ENCODE measurements around the gene IL22RA2. TPM values are rescaled to one million over a fixed set of nuclear protein-coding genes. Genes with fewer than 3 reads are reported as not detected.
"Not testable (repeated sequence)": the region's sequence is repeated elsewhere in the genome, so short reads cannot be mapped to it uniquely, and the experiment has no call there.

IL22RA2 gene
- total RNA-seq, 1 donor from 2014 or later = not detected

GRCh38 chr6:137112067-137112355, 61.4 kb downstream of the IL22RA2 start:
- Mint-ChIP-seq H3K4me1 (ENCODE audit: unreplicated experiment) (no peaks in the 10 kb centered on the region), H3K4me3 (ENCODE audit: unreplicated experiment) (no peak overlapping the region), H3K36me3 (ENCODE audit: low read depth, unreplicated experiment) (peaks cover 3% of the 10 kb centered on the region), H3K9me3 (ENCODE audit: unreplicated experiment) (peaks cover 6% of the 10 kb centered on the region), H3K27me3 (ENCODE audit: unreplicated experiment) (peaks cover 1% of the 10 kb centered on the region), H3K27ac (ENCODE audit: unreplicated experiment) (no peak overlapping the region)
- no peak for TF ChIP-seq CTCF (IDR thresholded peaks at IDR 0.05; ENCODE audit: unreplicated experiment)
- DNase-seq (ENCODE audit: low spot score) = no peak

GRCh38 chr6:137111296-137112066, 62.0 kb downstream of the IL22RA2 start:
- no peak overlapping the region for H3K4me3 Mint-ChIP-seq (ENCODE audit: unreplicated experiment)
- H3K36me3 Mint-ChIP-seq (ENCODE audit: low read depth, unreplicated experiment) = peaks cover 3% of the 10 kb centered on the region
- H3K27ac Mint-ChIP-seq (ENCODE audit: unreplicated experiment) = no peak overlapping the region
- no peaks in the 10 kb centered on the region for H3K4me1 Mint-ChIP-seq (ENCODE audit: unreplicated experiment)
- DNase-seq (ENCODE audit: low spot score) = no peak
- no peak for TF ChIP-seq CTCF (IDR thresholded peaks at IDR 0.05; ENCODE audit: unreplicated experiment)
- no peaks in the 10 kb centered on the region for H3K27me3 Mint-ChIP-seq (ENCODE audit: unreplicated experiment)
- H3K9me3 Mint-ChIP-seq (ENCODE audit: unreplicated experiment) = peaks cover 6% of the 10 kb centered on the region

- Mint-ChIP-seq H3K4me3 (ENCODE audit: unreplicated experiment) (no peak overlapping the region), H3K36me3 (ENCODE audit: low read depth, unreplicated experiment) (peaks cover 3% of the 10 kb centered on the region), H3K27ac (ENCODE audit: unreplicated experiment) (no peak overlapping the region), H3K4me1 (ENCODE audit: unreplicated experiment) (no peaks in the 10 kb centered on the region), H3K9me3 (ENCODE audit: unreplicated experiment) (peaks cover 6% of the 10 kb centered on the region), H3K27me3 (ENCODE audit: unreplicated experiment) (no peaks in the 10 kb centered on the region)
- DNase-seq (ENCODE audit: low spot score) = no peak
- no peak for TF ChIP-seq CTCF (IDR thresholded peaks at IDR 0.05; ENCODE audit: unreplicated experiment)
Observed at GRCh38 chr6:137107767-137108105, 65.7 kb downstream of the IL22RA2 start.

- not testable (repeated sequence) for H3K27me3 Mint-ChIP-seq (ENCODE audit: unreplicated experiment); DNase-seq (ENCODE audit: low spot score); H3K9me3 Mint-ChIP-seq (ENCODE audit: unreplicated experiment); H3K4me1 Mint-ChIP-seq (ENCODE audit: unreplicated experiment); H3K36me3 Mint-ChIP-seq (ENCODE audit: low read depth, unreplicated experiment); H3K4me3 Mint-ChIP-seq (ENCODE audit: unreplicated experiment); H3K27ac Mint-ChIP-seq (ENCODE audit: unreplicated experiment)
Observed at GRCh38 chr6:137107047-137107766, 66.2 kb downstream of the IL22RA2 start.

- Mint-ChIP-seq H3K27ac (ENCODE audit: unreplicated experiment) (no peak overlapping the region), H3K36me3 (ENCODE audit: low read depth, unreplicated experiment) (peaks cover 3% of the 10 kb centered on the region), H3K27me3 (ENCODE audit: unreplicated experiment) (no peaks in the 10 kb centered on the region), H3K4me3 (ENCODE audit: unreplicated experiment) (no peak overlapping the region), H3K9me3 (ENCODE audit: unreplicated experiment) (peaks cover 6% of the 10 kb centered on the region), H3K4me1 (ENCODE audit: unreplicated experiment) (no peaks in the 10 kb centered on the region)
- TF ChIP-seq CTCF (IDR thresholded peaks at IDR 0.05; ENCODE audit: unreplicated experiment) = no peak
- no peak for DNase-seq (ENCODE audit: low spot score)
Observed at GRCh38 chr6:137106183-137106582, 67.3 kb downstream of the IL22RA2 start.

Measured in endothelial cell (in vitro differentiated cells).